ENCODE data around the gene ZNF613. TPM values are rescaled to one million over a fixed set of nuclear protein-coding genes. Genes with fewer than 3 reads are reported as not detected.
"Not testable (repeated sequence)": the region's sequence is repeated elsewhere in the genome, so short reads cannot be mapped to it uniquely, and the experiment has no call there.

The ZNF613 gene
- total RNA-seq, 4 donors from 2014 or later = 1.0 to 12.0 (median 9.0) TPM

DNA sequence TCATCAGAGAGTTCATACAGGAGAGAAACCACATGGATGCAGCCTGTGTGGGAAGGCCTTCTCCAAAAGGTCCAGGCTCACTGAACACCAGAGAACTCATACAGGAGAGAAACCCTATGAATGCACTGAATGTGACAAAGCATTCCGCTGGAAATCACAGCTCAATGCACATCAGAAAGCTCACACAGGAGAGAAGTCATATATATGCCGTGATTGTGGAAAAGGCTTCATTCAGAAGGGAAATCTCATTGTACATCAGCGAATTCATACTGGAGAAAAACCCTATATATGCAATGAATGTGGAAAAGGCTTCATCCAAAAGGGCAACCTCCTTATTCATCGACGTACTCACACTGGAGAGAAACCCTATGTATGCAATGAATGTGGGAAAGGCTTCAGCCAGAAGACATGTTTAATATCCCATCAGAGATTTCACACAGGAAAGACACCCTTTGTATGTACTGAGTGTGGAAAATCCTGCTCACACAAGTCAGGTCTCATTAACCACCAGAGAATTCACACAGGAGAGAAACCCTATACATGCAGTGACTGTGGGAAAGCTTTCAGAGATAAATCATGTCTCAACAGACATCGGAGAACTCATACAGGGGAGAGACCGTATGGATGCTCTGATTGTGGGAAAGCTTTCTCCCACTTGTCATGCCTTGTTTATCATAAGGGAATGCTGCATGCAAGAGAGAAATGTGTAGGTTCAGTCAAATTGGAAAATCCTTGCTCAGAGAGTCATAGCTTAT is 17.7 kb downstream of the ZNF613 start:
- Histone ChIP-seq H3K36me3 (no peaks in the 10 kb centered on the region), H3K27me3 (no peaks in the 10 kb centered on the region), H3K9me3 (peaks cover 0 to 84% of the 10 kb centered on the region in 2 donors), H3K27ac (no peak overlapping the region), H3K4me1 (no peaks in the 10 kb centered on the region), H3K4me3 (no peak overlapping the region)
- intact Hi-C loops (cut with DNase I; ENCODE audit: low total_unique reads) = no loop called here
- no peak for DNase-seq
- TF ChIP-seq POLR2A (IDR thresholded peaks at IDR 0.05) = no peak
- no peak for TF ChIP-seq CTCF (IDR thresholded peaks at IDR 0.05)

DNA sequence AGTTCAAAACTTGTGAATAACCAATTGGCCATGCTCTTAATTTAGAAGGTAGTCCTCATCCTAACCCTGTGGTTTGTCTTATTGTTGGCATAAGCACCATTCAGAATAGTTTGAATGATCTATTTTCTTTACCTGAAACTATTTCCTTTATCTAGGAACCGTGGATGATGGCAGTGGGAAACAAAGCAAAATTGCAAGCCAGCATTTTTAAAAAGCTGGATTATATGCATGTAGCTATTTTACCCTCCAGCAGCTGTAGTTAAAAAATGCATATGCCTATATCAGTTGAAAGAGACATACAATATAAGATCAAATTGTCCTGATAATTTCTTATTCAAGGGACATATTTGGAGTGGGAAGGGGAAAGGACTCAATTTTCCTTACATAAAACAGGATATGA is 19.3 kb downstream of the ZNF613 start:
- peaks cover 0 to 87% of the 10 kb centered on the region in 2 donors for H3K9me3 ChIP-seq
- no peaks in the 10 kb centered on the region for H3K36me3 ChIP-seq
- intact Hi-C loops (cut with DNase I; ENCODE audit: low total_unique reads) = no loop called here

DNA sequence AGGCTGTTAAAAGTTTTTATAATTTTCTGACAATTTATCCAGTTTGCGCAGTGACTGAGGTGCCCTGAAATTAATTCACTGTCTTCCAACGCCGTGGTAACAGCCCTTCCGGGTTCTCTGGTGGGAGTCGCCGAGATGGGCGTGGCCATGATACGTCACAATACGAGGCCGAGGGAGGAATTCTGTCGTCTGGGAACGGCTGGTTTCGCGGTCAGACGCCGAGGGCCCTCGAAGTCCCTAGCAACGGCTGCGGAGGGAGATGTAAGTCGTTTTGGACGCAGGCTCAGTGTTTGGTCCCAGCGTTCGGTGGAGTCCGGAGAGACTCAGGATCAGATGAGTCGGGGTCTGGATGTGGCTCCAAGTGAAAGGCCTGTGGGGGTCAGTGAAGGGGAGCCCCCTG is 21.7 kb downstream of the ZNF613 start:
- intact Hi-C loops (cut with DNase I; ENCODE audit: low total_unique reads) = no loop called here
- TF ChIP-seq CTCF (IDR thresholded peaks at IDR 0.05) = no peak
- no peak for TF ChIP-seq POLR2A (IDR thresholded peaks at IDR 0.05)
- Histone ChIP-seq H3K4me3 (peak overlapping the region in 1 of 2 donors; percentile 6), H3K4me1 (no peaks in the 10 kb centered on the region), H3K27ac (no peak overlapping the region), H3K27me3 (no peaks in the 10 kb centered on the region), H3K36me3 (no peaks in the 10 kb centered on the region), H3K9me3 (peaks cover 0 to 64% of the 10 kb centered on the region in 2 donors)
- no peak for DNase-seq

More for the DNA sequence above, 19.3 kb downstream of the ZNF613 start:
- no peak for DNase-seq
- Histone ChIP-seq H3K27me3 (no peaks in the 10 kb centered on the region), H3K27ac (no peak overlapping the region), H3K4me3 (no peak overlapping the region), H3K4me1 (no peaks in the 10 kb centered on the region)
- TF ChIP-seq POLR2A (IDR thresholded peaks at IDR 0.05) = no peak
- TF ChIP-seq CTCF (IDR thresholded peaks at IDR 0.05) = no peak

DNA sequence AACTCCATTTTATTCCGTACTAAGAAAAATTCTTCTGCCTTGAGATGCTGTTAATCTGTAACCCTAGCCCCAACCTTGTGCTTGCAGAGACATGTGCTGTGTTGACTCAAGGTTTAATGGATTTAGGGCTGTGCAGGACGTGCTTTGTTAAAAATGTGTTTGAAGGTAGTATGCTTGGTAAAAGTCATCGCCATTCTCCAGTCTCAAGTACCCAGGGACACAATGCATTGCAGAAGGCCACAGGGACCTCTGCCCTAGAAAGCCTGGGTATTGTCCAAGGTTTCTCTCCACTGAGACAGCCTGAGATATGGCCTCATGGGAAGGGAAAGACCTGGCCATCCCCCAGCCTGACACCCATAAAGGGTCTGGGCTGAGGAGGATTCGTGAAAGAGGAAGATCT is 30.6 kb downstream of the ZNF613 start:
- H3K36me3 ChIP-seq; H3K27ac ChIP-seq; H3K4me1 ChIP-seq; intact Hi-C loops (cut with DNase I; ENCODE audit: low total_unique reads); H3K4me3 ChIP-seq; DNase-seq; H3K27me3 ChIP-seq: not testable (repeated sequence)
- H3K9me3 ChIP-seq = peaks cover 0 to 13% of the 10 kb centered on the region in 2 donors

GRCh38 chr19:51959791-51960190 is 32.5 kb downstream of the ZNF613 start:
- Histone ChIP-seq H3K4me3 (no peak overlapping the region), H3K9me3 (peaks cover 0 to 25% of the 10 kb centered on the region in 2 donors), H3K27ac (no peak overlapping the region), H3K36me3 (no peaks in the 10 kb centered on the region), H3K27me3 (no peaks in the 10 kb centered on the region), H3K4me1 (no peaks in the 10 kb centered on the region)
- no peak for DNase-seq
- intact Hi-C loops (cut with DNase I; ENCODE audit: low total_unique reads) = no loop called here
- TF ChIP-seq CTCF (IDR thresholded peaks at IDR 0.05) (no peak), POLR2A (IDR thresholded peaks at IDR 0.05) (no peak)

GRCh38 chr19:51960621-51961233 is 33.5 kb downstream of the ZNF613 start:
- H3K36me3 ChIP-seq; DNase-seq; H3K4me1 ChIP-seq; H3K4me3 ChIP-seq; H3K27me3 ChIP-seq; intact Hi-C loops (cut with DNase I; ENCODE audit: low total_unique reads); H3K27ac ChIP-seq: not testable (repeated sequence)
- H3K9me3 ChIP-seq = peaks cover 1 to 35% of the 10 kb centered on the region in 2 donors
